Muscle of leg (tissue), 11 donors: ENCODE data around the gene VAV2. TPM values are rescaled to one million over a fixed set of nuclear protein-coding genes. Genes with fewer than 3 reads are reported as not detected.

Experiments
- DNase-seq: peaks from one replicate; pipeline ENCODE4 v3.0.0; 2013
- H3K27ac ChIP-seq: one replicate; pipeline ENCODE4 v1.5.1; 2013; ENCODE audit warnings: mild to moderate bottlenecking, low read length, control low read depth
- H3K27me3 ChIP-seq: one replicate; pipeline ENCODE4 v1.6.1; 2013; ENCODE audit warnings: low read length; ENCODE audit not compliant: control insufficient read depth, insufficient read depth
- H3K36me3 ChIP-seq: one replicate; pipeline ENCODE4 v1.6.1; 2013; ENCODE audit warnings: low read length; ENCODE audit not compliant: control insufficient read depth, insufficient read depth
- H3K4me1 ChIP-seq: one replicate; pipeline ENCODE4 v1.6.1; 2013; ENCODE audit warnings: low read length; ENCODE audit not compliant: control insufficient read depth, insufficient read depth
- H3K4me3 ChIP-seq: one replicate; pipeline ENCODE4 v1.5.1; 2013; ENCODE audit warnings: low read length, control low read depth
- H3K9me3 ChIP-seq: replicated peaks from 2 replicates; pipeline ENCODE4 v1.6.1; 2013; ENCODE audit warnings: low read depth, low read length; ENCODE audit not compliant: control insufficient read depth
- WGBS: methylation state at CpG from one replicate; pipeline ENCODE4 v1.1.5; 2013; ENCODE audit warnings: missing lambda C conversion rate; ENCODE audit not compliant: insufficient coverage; 5-methylcytosine and 5-hydroxymethylcytosine counted together
- polyA plus RNA-seq, 8 donors: library from polyadenylated mRNA; unstranded; fragments of 120-200 nt; gene quantifications; one replicate each; pipeline versions ENCODE4 v1.2.1 to v1.2.3, GENCODE V29; 2013; ENCODE audit warnings: inconsistent platforms in 1 of 8, low replicate concordance in 1 of 8; ENCODE audit not compliant: insufficient read length in 8 of 8, insufficient read depth in 1 of 8
- total RNA-seq: library from RNA; stranded (reverse); fragments of 120-200 nt; gene quantifications from one replicate; pipeline ENCODE4 v1.2.4, GENCODE V29; 2013

VAV2 gene
- total and polyA plus RNA-seq, 9 donors: 7.4 to 19.1 (median 16.0) TPM

GRCh38 chr9:134034215-134035040 lies 42.3 kb upstream of the VAV2 start:
- WGBS: 91% methylated on average over 18 of the region's 19 CpGs
- peaks cover 80% of the 10 kb centered on the region for H3K36me3 ChIP-seq
- no peak overlapping the region for H3K27ac ChIP-seq
- H3K4me1 ChIP-seq: peaks cover 4% of the 10 kb centered on the region
- no peak for DNase-seq
- H3K4me3 ChIP-seq: no peak overlapping the region
- H3K9me3 ChIP-seq: peaks cover 3% of the 10 kb centered on the region
- H3K27me3 ChIP-seq: no peaks in the 10 kb centered on the region

GRCh38 chr9:134033516-134034214 lies 41.5 kb upstream of the VAV2 start:
- Histone ChIP-seq H3K27me3 (no peaks in the 10 kb centered on the region), H3K4me3 (no peak overlapping the region), H3K27ac (no peak overlapping the region), H3K36me3 (peaks cover 80% of the 10 kb centered on the region), H3K4me1 (no peaks in the 10 kb centered on the region), H3K9me3 (no peaks in the 10 kb centered on the region)
- DNase-seq: no peak
- WGBS: 92% methylated on average over 14 of the region's 26 CpGs

- Histone ChIP-seq H3K27me3 (no peaks in the 10 kb centered on the region), H3K4me3 (no peak overlapping the region), H3K36me3 (peaks cover 82% of the 10 kb centered on the region), H3K9me3 (no peaks in the 10 kb centered on the region), H3K27ac (no peak overlapping the region), H3K4me1 (no peaks in the 10 kb centered on the region)
- no peak for DNase-seq
- WGBS: 94% methylated on average over 20 of the region's 40 CpGs
These were observed 40.5 kb upstream of the VAV2 start for GRCh38 chr9:134032456-134033222.

GRCh38 chr9:134031783-134032182 lies 39.7 kb upstream of the VAV2 start:
- no peaks in the 10 kb centered on the region for H3K4me1 ChIP-seq
- no peak overlapping the region for H3K27ac ChIP-seq
- no peak for DNase-seq
- H3K27me3 ChIP-seq: no peaks in the 10 kb centered on the region
- no peaks in the 10 kb centered on the region for H3K9me3 ChIP-seq
- H3K36me3 ChIP-seq: peaks cover 87% of the 10 kb centered on the region
- 87% methylated on average over 7 of the region's 14 CpGs for WGBS
- no peak overlapping the region for H3K4me3 ChIP-seq

GRCh38 chr9:134030821-134031470 lies 38.8 kb upstream of the VAV2 start:
- no peak overlapping the region for H3K4me3 ChIP-seq
- no peaks in the 10 kb centered on the region for H3K9me3 ChIP-seq
- peaks cover 6% of the 10 kb centered on the region for H3K4me1 ChIP-seq
- no peak for DNase-seq
- no peaks in the 10 kb centered on the region for H3K27me3 ChIP-seq
- 78% methylated on average over 19 of the region's 29 CpGs for WGBS
- peaks cover 84% of the 10 kb centered on the region for H3K36me3 ChIP-seq
- no peak overlapping the region for H3K27ac ChIP-seq

GRCh38 chr9:134029248-134030226 lies 37.4 kb upstream of the VAV2 start:
- Histone ChIP-seq H3K27me3 (no peaks in the 10 kb centered on the region), H3K4me1 (peaks cover 10% of the 10 kb centered on the region), H3K9me3 (no peaks in the 10 kb centered on the region), H3K4me3 (no peak overlapping the region), H3K36me3 (peaks cover 70% of the 10 kb centered on the region), H3K27ac (no peak overlapping the region)
- no peak for DNase-seq
- whole genome bisulfite sequencing: 86% methylated on average over 18 of the region's 21 CpGs

GRCh38 chr9:134028575-134029247 lies 36.6 kb upstream of the VAV2 start:
- H3K4me1 ChIP-seq: peaks cover 10% of the 10 kb centered on the region
- H3K27me3 ChIP-seq: no peaks in the 10 kb centered on the region
- 75% methylated on average over 16 of the region's 22 CpGs for WGBS
- H3K4me3 ChIP-seq: no peak overlapping the region
- H3K27ac ChIP-seq: no peak overlapping the region
- H3K9me3 ChIP-seq: no peaks in the 10 kb centered on the region
- H3K36me3 ChIP-seq: peaks cover 62% of the 10 kb centered on the region
- no peak for DNase-seq

- 88% methylated on average over 7 of the region's 9 CpGs for WGBS
- peaks cover 56% of the 10 kb centered on the region for H3K36me3 ChIP-seq
These were observed 36.0 kb upstream of the VAV2 start for GRCh38 chr9:134028076-134028475.

GRCh38 chr9:134027561-134027960 lies 35.4 kb upstream of the VAV2 start:
- Histone ChIP-seq H3K27ac (no peak overlapping the region), H3K36me3 (peaks cover 52% of the 10 kb centered on the region), H3K9me3 (no peaks in the 10 kb centered on the region), H3K4me1 (peaks cover 10% of the 10 kb centered on the region), H3K27me3 (no peaks in the 10 kb centered on the region), H3K4me3 (no peak overlapping the region)
- 91% methylated on average over 6 of the region's 7 CpGs for WGBS
- no peak for DNase-seq

More at GRCh38 chr9:134028076-134028475, 36.0 kb upstream of the VAV2 start:
- Histone ChIP-seq H3K4me1 (peaks cover 10% of the 10 kb centered on the region), H3K9me3 (no peaks in the 10 kb centered on the region), H3K27ac (no peak overlapping the region), H3K4me3 (no peak overlapping the region), H3K27me3 (no peaks in the 10 kb centered on the region)
- no peak for DNase-seq
